ENCODE results near the gene AKIRIN2. TPM values are rescaled to one million over a fixed set of nuclear protein-coding genes. Genes with fewer than 3 reads are reported as not detected.

The AKIRIN2 gene
- total and polyA plus RNA-seq, 2 experiments from 2014 or later, result 66.7 to 82.6 TPM

- no peaks in the 10 kb centered on the region for H3K9me3 ChIP-seq (ENCODE audit: low read depth)
- no peak for TF ChIP-seq CTCF (IDR thresholded peaks at IDR 0.05; ENCODE audit: low read depth, low read length)
- DNase-seq (ENCODE audit: low read depth in 1 of 2, low spot score in 1 of 2), result no peak
- no peaks in the 10 kb centered on the region for H3K4me1 ChIP-seq (ENCODE audit: low read depth)
- no peaks in the 10 kb centered on the region for H3K36me3 ChIP-seq
- H3K4me3 ChIP-seq, result no peak overlapping the region
- no peaks in the 10 kb centered on the region for H3K27me3 ChIP-seq
- no peak overlapping the region for H3K27ac ChIP-seq
These were observed 18.1 kb downstream of the AKIRIN2 start for GRCh38 chr6:87683890-87684289.

- no peak for DNase-seq (ENCODE audit: low read depth in 1 of 2, low spot score in 1 of 2)
- Histone ChIP-seq H3K9me3 (ENCODE audit: low read depth) (no peaks in the 10 kb centered on the region), H3K4me1 (ENCODE audit: low read depth) (no peaks in the 10 kb centered on the region)
These were observed 19.7 kb downstream of the AKIRIN2 start for GRCh38 chr6:87682310-87682709.

GRCh38 chr6:87675004-87675681, 26.9 kb downstream of the AKIRIN2 start:
- DNase-seq (ENCODE audit: low read depth in 1 of 2, low spot score in 1 of 2), result no peak
- Histone ChIP-seq H3K9me3 (ENCODE audit: low read depth) (no peaks in the 10 kb centered on the region), H3K27ac (peak overlapping the region; percentile 60), H3K4me1 (ENCODE audit: low read depth) (peaks cover 11% of the 10 kb centered on the region), H3K4me3 (no peak overlapping the region), H3K27me3 (no peaks in the 10 kb centered on the region), H3K36me3 (peaks cover 21% of the 10 kb centered on the region)
- no peak for TF ChIP-seq CTCF (IDR thresholded peaks at IDR 0.05; ENCODE audit: low read depth, low read length)

More at GRCh38 chr6:87682310-87682709, 19.7 kb downstream of the AKIRIN2 start:
- Histone ChIP-seq H3K27ac (no peak overlapping the region), H3K36me3 (peaks cover 7% of the 10 kb centered on the region), H3K27me3 (no peaks in the 10 kb centered on the region), H3K4me3 (no peak overlapping the region)
- TF ChIP-seq CTCF (IDR thresholded peaks at IDR 0.05; ENCODE audit: low read depth, low read length), result no peak

GRCh38 chr6:87674290-87674689, 27.7 kb downstream of the AKIRIN2 start:
- no peak for DNase-seq (ENCODE audit: low read depth in 1 of 2, low spot score in 1 of 2)
- Histone ChIP-seq H3K4me3 (no peak overlapping the region), H3K4me1 (ENCODE audit: low read depth) (peaks cover 11% of the 10 kb centered on the region), H3K36me3 (peaks cover 21% of the 10 kb centered on the region), H3K27ac (no peak overlapping the region), H3K27me3 (no peaks in the 10 kb centered on the region), H3K9me3 (ENCODE audit: low read depth) (no peaks in the 10 kb centered on the region)
- no peak for TF ChIP-seq CTCF (IDR thresholded peaks at IDR 0.05; ENCODE audit: low read depth, low read length)

GRCh38 chr6:87673237-87673636, 28.8 kb downstream of the AKIRIN2 start:
- no peaks in the 10 kb centered on the region for H3K27me3 ChIP-seq
- no peaks in the 10 kb centered on the region for H3K9me3 ChIP-seq (ENCODE audit: low read depth)
- H3K27ac ChIP-seq, result no peak overlapping the region
- no peak for TF ChIP-seq CTCF (IDR thresholded peaks at IDR 0.05; ENCODE audit: low read depth, low read length)
- H3K4me1 ChIP-seq (ENCODE audit: low read depth), result peaks cover 11% of the 10 kb centered on the region
- H3K36me3 ChIP-seq, result peaks cover 22% of the 10 kb centered on the region
- no peak for DNase-seq (ENCODE audit: low read depth in 1 of 2, low spot score in 1 of 2)
- H3K4me3 ChIP-seq, result no peak overlapping the region

All from cardiac muscle cell (in vitro differentiated cells and primary cell).